SKM-1 treated with dmso at 0.1 percent for 144 hours (cell line): ENCODE results near the gene CT45A5.
"Not testable (repeated sequence)": the region's sequence is repeated elsewhere in the genome, so short reads cannot be mapped to it uniquely, and the experiment has no call there.

Experiments used
- DNase-seq: peaks from one replicate; lab custom pipeline; 2025; ENCODE audit not compliant: unreplicated experiment; lab: John Stamatoyannopoulos, UW

The CT45A5 gene, protein sequence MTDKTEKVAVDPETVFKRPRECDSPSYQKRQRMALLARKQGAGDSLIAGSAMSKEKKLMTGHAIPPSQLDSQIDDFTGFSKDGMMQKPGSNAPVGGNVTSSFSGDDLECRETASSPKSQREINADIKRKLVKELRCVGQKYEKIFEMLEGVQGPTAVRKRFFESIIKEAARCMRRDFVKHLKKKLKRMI

DNA sequence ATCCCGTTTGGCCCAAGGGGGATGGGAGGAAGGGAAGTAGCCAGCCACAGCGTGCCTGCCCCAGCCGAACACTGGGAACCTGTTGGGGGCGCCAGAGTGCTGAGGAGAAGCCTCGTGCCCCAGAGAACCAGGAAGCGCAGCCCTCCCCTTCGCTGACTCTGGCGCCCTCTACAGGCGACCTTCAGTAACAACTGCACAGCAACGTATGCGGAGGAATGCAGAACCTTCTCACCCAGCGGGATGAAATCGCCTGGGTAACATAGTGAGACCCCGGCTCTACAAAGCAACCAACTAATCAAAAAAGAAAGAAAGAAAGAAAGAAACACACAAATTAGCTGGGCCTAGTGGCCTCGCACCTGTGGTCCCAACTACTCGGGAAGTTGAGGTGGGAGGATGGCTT lies at the start of gene CT45A5:
Gene CT45A5 (minus strand): TSS at position 101 of the 400 bp plus-strand sequence. CDS start 3,774 bp downstream, outside the sequence.
- DNase-seq, result not testable (repeated sequence)

GRCh38 chrX:135819912-135820311 lies 34.6 kb upstream of the CT45A5 start, which contains the start of gene CT45A2:
TSS of gene CT45A2 (minus strand) at chrX:135820012. CDS start at chrX:135816265, 3,747 bp downstream.
- not testable (repeated sequence) for DNase-seq

- not testable (repeated sequence) for DNase-seq
These were observed 17.4 kb upstream of the CT45A5 start, which contains the start of gene CT45A6 for GRCh38 chrX:135802687-135803086. TSS of gene CT45A6 (minus strand) at chrX:135802787. CDS start at chrX:135798993, 3,794 bp downstream.

DNA sequence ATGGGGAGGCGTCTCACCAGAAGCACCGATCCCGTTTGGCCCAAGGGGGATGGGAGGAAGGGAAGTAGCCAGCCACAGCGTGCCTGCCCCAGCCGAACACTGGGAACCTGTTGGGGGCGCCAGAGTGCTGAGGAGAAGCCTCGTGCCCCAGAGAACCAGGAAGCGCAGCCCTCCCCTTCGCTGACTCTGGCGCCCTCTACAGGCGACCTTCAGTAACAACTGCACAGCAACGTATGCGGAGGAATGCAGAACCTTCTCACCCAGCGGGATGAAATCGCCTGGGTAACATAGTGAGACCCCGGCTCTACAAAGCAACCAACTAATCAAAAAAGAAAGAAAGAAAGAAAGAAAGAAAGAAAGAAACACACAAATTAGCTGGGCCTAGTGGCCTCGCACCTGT lies 17.2 kb downstream of the CT45A5 start, which contains the start of gene CT45A3:
Gene CT45A3 (minus strand): TSS at position 101 of the 400 bp plus-strand sequence. CDS start 3,747 bp downstream, outside the sequence.
- DNase-seq, result not testable (repeated sequence)

- not testable (repeated sequence) for DNase-seq
These were observed 40.6 kb downstream of the CT45A5 start for GRCh38 chrX:135744739-135745138.

DNA sequence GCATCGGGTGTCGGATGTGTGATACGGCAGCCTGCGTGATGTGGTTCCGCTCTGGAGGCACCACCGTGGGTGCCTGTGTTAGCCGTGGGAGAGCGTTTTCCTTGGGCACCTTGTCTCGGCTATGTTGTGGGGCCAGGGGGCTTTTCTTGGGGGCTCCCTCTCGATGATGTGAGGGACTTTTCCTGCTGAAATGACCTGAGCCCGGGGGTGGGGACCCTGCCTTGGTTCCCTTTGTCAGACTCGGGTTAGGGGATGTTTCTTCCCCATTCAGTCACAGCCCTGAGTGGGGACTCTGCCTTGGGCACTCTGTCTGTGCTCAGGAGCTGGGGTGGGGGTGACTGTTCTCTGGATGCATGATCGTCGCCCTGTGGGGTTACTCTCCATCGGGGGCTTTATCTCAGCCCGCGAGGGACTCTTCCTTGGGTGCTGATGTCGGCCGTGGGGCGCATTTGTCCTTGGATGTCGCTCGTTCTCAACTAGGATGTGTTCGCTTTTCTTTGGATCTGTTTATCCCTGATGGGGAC lies 44.0 kb downstream of the CT45A5 start:
- no peak for DNase-seq

DNA sequence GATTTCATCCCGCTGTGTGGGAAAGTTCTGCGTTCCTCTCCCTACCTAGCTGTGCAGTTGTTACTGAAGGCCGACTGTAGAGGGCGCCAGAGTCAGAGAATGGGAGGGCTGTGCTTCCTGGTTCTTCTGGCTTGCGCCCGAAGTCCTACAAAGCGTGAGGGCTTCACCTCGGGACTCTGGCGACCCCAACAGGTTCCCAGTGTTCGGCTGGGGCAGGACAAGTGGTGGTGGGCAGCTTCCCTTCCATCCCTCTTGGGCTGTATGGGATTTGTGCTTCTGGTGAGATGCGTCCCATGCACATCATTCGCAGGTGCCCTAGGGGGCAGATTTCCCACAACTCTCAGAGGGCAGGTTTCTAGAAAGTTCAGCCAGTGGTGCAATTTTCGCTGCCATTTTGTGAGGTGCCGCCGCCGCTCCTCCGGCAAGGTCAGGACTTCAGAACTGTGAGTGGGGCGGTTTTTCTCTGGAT lies 44.6 kb downstream of the CT45A5 start:
- DNase-seq, result no peak

DNA sequence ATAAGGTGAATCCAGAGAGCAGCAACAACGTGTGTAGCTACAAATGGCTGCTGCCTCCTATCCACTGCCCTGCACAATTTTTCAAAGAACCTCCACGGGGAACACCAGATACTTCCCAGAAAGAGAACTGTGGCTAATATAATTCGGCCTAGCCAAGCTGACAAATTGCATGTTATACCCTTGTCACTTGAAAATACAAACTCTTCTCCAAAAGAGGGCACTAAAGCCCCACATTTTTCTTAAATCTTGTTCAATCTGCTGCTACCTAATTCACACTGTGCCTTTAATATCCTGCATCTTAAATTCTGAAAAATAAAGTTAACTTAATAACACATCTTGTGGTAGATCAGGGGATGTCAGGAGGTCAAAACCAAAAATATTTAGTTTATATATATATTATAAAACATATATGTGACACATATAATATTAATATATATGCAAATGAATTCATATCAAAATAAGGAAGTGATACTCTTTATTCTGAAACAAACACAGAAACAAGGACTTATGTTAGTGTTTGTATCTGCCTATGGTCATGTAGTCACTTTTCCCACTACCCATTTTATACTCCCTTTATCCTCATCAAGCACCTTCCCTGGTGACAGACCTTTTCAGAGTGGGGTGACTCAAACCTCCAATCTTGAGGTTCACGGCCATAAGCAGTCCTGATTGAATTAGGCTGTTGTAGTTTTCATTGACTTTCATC lies 47.8 kb downstream of the CT45A5 start:
- DNase-seq, result no peak

DNA sequence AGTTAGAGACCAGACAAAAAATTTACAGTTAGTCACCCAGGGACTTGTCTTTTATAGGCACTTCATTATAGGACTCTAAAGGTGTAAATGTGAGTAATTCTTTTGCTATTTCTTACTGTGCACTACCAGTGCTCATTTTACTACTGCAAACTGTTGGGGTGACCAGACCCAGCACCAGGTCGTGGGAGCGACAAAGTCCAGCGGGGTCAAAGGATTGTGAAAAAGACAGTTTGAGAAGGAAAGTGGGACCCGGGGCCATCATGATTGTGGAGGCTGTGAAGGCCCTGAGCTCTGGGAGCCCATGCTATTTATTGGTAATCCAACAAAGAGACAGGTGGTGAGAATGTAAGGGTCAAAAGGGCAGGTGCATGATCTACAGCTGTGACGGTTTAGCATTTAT lies 50.6 kb downstream of the CT45A5 start:
- not testable (repeated sequence) for DNase-seq
